A673 (cell line): Measurements from ENCODE around the gene CLDN1.

ENCODE experiments used
- EZH2 ChIP-seq: fragments of 200-600 bp; sonication (generic); IDR thresholded peaks from 2 replicates; pipeline ENCODE4 v1.6.1; 2017; ENCODE audit warnings: borderline replicate concordance, low read depth, mild to moderate bottlenecking, mixed read lengths, antibody characterized with exemption, low read length; ENCODE audit not compliant: poor library complexity, severe bottlenecking
- TF ChIP-seq, protein P1 (sequence below): fragments of 300-800, 200-600 bp; sonication (generic); conservative IDR thresholded peaks from 2 replicates; pipeline ENCODE4 v1.5.1; 2017; ENCODE audit warnings: low read depth, mild to moderate bottlenecking, antibody characterized with exemption, low read length, moderate library complexity, mixed read lengths

GRCh38 chr3:190370369-190370768 is 48.1 kb upstream of the CLDN1 start:
- TF ChIP-seq, protein P1, sequence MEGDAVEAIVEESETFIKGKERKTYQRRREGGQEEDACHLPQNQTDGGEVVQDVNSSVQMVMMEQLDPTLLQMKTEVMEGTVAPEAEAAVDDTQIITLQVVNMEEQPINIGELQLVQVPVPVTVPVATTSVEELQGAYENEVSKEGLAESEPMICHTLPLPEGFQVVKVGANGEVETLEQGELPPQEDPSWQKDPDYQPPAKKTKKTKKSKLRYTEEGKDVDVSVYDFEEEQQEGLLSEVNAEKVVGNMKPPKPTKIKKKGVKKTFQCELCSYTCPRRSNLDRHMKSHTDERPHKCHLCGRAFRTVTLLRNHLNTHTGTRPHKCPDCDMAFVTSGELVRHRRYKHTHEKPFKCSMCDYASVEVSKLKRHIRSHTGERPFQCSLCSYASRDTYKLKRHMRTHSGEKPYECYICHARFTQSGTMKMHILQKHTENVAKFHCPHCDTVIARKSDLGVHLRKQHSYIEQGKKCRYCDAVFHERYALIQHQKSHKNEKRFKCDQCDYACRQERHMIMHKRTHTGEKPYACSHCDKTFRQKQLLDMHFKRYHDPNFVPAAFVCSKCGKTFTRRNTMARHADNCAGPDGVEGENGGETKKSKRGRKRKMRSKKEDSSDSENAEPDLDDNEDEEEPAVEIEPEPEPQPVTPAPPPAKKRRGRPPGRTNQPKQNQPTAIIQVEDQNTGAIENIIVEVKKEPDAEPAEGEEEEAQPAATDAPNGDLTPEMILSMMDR, result no peak
- no peak for TF ChIP-seq EZH2
